Hematopoietic multipotent progenitor cell treated with erythropoietin and hydrocortisone succinate and interleukin-3 and kit ligand, for 4 days (in vitro differentiated cells): ENCODE results near the gene LAMTOR2.
"Not testable (repeated sequence)": the region's sequence is repeated elsewhere in the genome, so short reads cannot be mapped to it uniquely, and the experiment has no call there.

Experiments
- DNase-seq: peaks from one replicate; pipeline ENCODE4 v3.0.0-alpha.2; 2015

The LAMTOR2 gene

GRCh38 chr1:156054500-156055280 lies at the start of gene LAMTOR2:
Gene LAMTOR2, plus strand, starts transcription at chr1:156054782. Its CDS starts 108 bp downstream, at chr1:156054890.
- DNase-seq = peak; percentile 99

DNA sequence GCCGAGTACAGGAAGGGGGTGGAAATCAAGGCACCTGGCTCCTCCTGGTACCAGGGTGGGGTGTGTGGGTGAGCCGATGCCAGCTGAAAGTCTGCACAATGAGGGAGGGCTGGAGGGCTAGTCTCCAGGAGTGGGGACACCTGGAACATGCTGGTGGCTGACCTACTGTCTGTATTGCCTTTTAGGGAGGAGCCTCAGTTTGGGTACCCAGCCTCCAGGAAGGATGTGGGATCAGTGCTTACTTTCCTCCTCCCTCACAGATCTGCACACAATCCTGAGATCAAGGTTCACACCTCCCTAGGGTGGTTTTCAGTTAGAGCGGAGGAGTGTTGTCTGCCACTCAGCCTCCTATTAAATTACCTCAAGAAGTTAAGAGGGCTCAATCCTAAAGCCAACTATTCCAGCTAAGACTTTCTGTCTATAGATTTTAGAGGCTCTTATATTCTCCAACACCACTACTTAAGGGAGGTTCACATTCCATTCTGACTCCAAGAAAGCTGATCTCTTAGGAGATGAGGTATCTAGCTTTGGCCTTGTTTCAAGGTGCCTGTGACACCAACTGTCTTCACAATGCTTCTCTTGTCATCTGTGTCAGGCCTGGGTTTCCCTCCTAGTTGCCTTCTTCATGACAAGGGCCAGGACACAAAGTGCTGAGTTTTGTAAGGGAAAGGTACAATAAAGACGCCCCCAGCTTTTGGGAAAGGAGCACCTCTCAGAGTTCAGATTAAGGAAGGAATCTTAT lies 49.6 kb upstream of the LAMTOR2 start:
- no peak for DNase-seq

DNA sequence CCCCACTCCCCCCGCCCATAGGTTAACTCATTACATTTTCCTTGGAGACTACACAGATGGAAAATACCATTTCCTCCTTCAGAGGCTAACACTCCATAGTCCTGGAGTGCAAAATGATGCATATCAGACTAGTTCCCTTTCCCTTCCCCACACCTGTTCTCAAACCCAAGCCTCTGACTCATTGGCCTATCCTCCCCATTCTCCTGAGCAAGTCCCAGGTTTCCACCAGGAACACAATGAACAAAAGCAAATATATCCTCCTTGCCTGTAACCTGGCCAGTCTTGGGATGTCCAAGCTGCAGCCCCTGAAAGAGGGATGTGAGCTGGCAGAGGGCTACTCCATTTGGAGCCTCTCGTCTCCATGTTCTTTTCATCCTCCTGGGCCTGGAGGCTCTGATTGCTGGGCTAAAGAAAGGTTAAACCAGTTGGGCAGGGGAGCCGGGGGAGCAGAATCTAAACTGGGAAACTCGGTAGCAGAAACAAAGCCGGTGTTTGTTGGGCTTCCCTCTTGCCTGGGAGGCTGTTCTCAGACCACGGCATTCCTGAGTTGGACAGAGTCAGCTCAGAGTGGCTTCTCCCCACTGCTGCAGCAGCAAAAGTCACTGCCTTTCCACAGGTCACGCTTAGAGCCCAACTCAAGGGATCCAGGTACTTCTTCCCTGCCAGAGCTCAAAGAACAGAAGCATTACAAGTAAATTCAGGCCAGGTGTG lies 47.8 kb upstream of the LAMTOR2 start:
- DNase-seq = no peak

DNA sequence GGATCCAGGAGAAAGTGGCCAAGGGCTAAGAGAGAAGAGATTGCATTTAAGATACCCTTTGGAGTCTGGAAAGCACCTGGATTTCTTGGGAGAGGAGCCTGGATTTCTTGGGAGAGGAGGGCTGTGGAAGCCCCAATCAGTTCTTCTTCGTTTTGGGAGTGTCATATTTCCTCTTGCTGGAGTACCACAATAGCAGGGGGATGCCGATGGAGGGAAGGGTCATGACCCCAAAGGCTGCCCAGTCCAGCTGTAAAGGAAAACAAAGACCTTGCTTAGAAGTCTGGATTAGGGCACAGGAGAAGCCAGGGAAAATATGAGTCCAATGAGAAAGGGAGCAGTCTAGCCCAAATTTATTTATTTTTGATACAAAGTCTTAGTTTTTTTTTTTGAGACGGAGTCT lies 45.2 kb upstream of the LAMTOR2 start:
- DNase-seq = no peak

DNA sequence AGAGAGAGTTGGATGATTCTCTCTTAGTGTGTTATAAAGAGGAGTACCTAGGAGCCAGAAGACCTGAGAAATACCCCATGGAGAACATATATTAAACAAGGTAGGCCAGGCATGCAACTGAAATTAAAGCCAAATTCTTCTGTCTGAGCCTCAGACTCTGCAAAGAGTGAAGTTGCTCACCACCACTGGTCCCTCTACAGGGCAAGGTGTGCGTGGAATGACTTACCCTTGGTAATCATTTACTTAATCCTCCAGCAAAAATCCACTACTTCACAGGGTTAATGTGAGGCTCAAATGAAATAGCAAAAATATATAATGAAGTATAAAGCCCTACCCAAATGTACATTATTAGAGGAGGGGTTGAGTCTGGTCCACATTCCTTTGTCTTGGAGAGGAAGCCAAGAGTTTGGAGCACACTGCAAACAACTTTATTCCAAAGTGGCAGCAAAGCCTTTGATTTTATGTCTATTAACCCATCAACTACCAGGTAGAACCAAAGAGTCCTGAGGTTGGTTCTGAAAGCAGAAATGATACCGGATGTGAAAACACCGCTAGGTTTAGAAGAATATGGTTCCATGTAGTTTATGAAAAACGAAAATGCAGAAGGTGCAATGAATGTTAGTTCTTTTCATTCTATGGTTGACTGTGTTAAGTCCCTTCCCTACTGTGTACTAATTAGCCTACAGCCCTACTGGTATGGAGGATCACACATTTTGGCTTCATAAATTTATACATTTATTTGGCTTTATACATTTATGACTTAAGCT lies 42.3 kb upstream of the LAMTOR2 start:
- DNase-seq = no peak

DNA sequence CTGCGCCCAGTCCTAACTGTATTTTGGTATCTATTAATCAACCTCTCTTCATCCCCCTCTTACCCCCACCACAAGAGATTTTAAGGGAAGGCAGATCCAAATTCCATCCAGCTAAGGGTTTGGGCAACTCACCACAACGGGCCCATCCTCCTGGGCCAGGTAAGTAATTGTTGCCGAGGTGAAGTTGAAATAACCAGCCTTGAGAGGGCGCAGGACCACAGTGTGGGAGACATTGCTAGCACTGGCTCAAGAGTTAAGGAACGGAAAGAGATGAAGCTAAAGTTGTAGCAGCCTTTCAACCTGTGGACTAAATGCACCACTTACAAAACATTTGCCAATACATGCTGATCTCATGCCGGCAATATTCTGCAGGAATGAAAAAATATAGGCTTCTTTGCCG lies 39.8 kb upstream of the LAMTOR2 start:
- DNase-seq = no peak

DNA sequence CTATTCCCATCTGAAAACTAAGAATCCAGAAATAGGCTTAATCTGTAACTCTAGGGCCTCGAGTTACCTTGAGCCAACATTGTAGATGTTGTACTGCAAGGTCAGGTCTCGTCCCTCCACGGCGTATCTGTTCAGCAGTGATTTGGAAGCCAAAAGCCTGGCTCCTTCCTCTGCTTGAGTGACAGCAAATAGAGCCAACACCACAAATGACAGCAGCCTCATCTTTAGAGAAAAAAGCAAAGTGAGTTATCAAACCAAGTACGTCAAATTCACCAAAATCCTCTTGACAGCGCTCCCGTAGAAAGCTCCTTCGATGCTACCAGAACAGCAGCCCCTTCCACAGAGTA lies 34.7 kb upstream of the LAMTOR2 start:
- DNase-seq = no peak

DNA sequence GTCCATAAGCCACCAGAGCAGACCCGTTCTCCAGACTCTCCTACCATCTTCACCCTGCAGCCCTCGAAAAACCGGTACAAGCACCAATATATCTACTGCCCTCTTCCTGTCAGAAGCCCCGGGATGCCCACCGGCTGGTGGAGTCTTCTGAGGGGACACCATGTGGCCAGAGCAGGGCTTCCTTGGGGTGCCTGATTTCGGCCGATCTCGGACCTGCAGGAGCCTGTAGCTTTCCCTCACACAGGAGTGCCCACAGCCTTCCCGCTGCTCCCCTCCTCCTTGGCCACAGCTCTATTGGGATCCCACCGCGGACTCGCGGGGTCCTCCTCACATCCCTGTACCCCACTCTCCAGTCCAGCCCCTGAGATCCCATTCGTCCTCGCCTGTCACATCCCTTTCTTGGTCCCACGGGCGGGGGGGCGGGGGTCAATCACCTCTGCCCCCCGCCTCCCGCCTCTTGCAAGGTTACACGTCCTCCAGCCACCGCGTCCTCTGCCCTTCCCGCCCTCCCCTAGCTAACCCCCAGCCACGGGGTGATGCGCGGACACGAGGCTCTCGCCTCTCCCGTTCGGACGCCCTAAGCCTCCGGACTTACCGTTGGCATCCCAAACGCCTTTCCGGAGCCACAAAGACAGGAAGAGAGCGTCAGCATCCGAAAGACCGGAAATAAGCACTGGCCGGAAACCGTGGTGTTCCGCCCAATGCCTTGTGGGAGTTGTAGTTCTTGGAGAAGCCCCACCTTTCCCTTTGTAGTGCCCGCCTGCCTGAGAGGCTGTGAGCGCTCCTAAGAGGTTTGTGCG lies 34.1 kb upstream of the LAMTOR2 start, which contains the start of gene SSR2:
TSS of gene SSR2 (minus strand) at position 659 of the 800 bp plus-strand sequence. CDS start 784 bp downstream, outside the sequence.
- DNase-seq = peak; percentile 97

- DNase-seq = no peak
Observed at GRCh38 chr1:156021093-156021428, 33.5 kb upstream of the LAMTOR2 start.

- DNase-seq = no peak
Observed at GRCh38 chr1:156021954-156022353, 32.6 kb upstream of the LAMTOR2 start.

GRCh38 chr1:156024801-156025200 lies 29.8 kb upstream of the LAMTOR2 start:
- DNase-seq = no peak

DNA sequence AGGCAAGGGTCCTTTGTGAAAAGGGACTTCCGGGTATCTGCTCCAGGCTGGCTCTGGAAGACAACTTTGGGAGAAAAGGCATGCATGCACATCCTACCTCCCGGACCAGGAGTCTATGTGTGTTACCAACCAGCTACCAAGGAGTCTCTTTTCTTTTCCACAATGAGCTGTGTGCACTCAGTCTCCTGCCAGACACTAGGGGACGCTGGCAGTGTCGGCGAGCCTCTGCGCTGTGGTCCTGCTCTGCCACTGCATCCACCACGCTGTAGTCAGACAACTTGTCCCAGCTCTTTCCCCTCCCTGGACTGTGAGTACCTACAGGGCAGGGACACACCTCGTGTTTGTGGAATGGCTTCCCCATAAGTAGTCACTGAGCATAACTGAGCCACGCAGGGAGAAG lies 28.7 kb upstream of the LAMTOR2 start:
- DNase-seq = peak; percentile 82

DNA sequence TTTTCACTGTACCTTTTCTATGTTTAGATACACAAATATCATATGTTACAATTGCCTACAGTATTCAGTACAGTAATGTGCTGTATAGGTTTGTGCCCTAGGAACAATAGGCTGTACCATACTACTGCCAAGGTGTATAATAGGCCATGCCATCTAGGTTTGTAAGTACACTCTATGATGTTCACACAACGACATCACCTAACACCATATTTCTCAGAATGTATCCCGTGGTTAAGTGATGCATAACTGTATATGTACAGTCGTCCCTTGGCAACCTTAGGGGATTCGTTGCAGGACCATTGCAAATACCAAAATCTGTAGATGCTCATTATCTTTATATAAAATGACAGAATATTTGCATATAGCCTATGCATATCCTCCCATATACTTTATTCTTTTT lies 28.0 kb upstream of the LAMTOR2 start:
- DNase-seq = no peak

- no peak for DNase-seq
Observed at GRCh38 chr1:156033011-156033410, 21.6 kb upstream of the LAMTOR2 start.

- not testable (repeated sequence) for DNase-seq
Observed at GRCh38 chr1:156034991-156035390, 19.6 kb upstream of the LAMTOR2 start.

GRCh38 chr1:156042828-156043227 lies 11.8 kb upstream of the LAMTOR2 start:
- DNase-seq = no peak

GRCh38 chr1:156045076-156045475 lies 9.5 kb upstream of the LAMTOR2 start:
- no peak for DNase-seq

DNA sequence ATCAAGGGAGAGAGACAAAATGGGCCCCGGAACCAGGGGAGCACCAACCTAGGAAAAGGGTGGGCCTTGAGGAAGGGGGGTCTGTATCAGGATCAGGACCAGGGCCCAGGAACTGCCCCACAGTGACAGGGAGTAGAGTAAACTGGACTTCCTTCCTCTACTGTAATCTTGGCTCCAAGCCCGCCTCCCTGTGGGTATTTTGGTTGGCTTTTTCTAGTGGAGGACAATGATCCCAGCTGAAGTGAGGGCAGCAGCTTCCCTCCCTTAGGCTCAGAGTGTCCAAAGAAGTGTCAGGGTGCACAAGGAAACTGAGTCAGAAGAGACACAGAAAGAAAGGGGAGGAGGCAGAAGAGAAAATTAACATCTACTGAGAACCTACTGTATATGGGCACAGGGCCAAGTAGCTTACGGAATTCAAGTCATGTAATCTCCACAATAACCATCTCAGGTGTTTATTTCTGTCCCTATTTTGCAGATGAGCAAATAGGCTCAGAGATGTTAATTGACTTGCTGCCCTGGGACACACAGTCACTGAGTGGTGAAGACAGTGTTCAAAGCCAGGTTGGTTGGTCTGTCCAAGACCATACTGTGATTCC lies 5.8 kb upstream of the LAMTOR2 start:
- no peak for DNase-seq

DNA sequence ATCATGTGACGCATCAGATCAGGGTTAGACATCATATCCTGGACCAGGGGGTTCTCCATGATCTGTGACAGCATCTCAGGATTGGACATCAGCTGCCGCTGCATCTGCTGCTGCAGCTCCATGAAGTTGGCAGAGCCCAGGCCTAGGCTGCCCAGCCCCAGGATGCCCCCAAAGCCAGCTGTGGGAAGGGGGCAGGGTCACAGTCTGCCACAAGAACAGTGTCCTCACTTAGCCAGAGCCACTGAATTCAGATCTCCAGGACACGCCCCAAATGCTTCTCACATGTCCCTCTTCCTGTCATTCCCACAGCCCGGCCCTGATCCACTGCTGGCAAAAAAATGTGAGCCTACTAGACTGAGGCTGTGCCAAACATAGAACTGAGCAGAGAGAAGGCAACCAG lies 4.2 kb upstream of the LAMTOR2 start:
- DNase-seq = no peak

DNA sequence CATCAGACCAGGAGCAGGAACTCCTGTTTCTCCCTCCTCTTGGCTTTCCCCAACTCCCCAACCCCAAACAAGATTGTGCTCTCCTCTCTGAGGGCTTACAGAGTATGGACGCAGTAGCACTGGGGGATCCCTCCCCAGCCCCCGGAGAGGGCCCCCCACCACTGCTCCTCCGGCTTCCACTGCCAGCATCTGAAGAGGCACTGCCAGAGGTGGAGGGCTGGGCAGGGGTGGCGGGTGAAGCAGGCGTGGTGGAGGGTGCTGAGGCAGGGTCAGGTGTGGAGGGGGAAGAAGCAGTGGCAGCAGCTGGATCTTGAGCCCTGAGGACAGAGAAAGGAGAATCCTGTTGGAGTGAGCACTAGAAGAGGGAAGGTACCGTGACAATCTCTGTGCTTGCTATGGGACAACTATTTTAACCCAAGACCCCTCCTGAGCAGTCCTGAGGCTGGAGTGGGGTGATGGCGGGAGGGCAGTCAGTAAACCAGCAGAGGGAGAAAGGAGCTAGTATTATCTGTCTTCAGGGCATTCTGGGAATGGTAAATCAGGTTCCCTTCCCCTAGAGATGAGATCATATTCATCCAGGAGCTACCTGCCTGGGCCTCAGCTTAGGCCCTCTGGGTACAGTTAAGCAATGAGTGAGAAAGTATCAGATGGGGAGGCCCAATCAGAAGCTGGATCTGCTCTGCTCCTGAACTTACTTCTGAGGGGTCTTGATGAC lies 3.4 kb upstream of the LAMTOR2 start:
- DNase-seq = no peak
